ENCODE results near the gene CCL18. TPM values are rescaled to one million over a fixed set of nuclear protein-coding genes. Genes with fewer than 3 reads are reported as not detected.
"Not testable (repeated sequence)": the region's sequence is repeated elsewhere in the genome, so short reads cannot be mapped to it uniquely, and the experiment has no call there.

Gene CCL18, protein sequence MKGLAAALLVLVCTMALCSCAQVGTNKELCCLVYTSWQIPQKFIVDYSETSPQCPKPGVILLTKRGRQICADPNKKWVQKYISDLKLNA
- not detected in 2 replicates for total RNA-seq

DNA sequence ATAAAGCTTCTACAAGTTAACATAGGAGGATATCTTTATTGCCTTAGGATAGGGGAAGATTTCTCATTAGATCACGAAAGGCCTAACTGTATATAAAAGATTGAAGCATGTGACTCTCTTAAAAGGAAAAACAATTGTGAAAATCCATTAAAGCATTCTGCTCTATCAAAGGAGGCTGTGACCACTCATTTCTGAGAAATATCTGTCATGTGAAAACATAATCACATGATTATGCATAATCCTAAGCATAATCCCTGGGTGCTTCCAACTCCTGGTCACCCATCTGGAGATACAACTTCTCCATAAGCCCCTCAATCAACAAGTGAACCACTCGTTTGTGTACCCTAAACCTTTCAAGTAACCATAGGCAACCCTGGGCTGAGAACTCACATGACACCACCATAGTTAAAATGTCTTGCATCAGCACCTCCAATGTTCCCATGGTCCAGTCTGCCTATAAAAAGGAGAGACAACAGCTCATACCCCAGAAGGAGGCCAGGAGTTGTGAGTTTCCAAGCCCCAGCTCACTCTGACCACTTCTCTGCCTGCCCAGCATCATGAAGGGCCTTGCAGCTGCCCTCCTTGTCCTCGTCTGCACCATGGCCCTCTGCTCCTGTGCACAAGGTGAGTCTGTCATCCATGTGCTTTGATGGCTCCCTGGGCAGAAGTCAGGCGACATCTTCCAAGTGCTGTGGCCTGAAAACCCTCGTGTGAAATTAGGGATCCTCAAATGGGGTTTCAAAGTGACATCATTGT is at the start of gene CCL18:
TSS of gene CCL18 (plus strand) at position 487 of the 756 bp plus-strand sequence. CDS start at position 558, 71 bp downstream.
- DNase-seq (ENCODE audit: low read depth, low spot score): no peak

DNA sequence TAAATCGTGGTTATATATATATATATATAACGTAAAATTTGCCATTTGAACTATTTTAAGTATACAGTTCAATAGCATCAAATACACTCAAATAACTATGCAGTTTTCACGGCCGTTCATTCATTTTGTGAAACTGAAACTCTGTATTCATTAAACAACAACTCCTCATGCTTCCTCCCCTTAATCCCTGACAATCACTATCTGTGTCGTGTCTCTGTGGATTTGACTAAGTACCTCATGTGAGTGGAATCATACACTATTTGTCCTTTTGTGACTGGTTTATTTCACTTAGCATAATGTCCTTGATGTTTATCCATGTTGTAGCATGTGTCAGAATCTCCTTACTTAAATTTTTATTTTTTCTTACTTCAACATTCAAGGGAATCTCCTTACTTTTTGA is 49.1 kb upstream of the CCL18 start:
- no peak for DNase-seq (ENCODE audit: low read depth, low spot score)

DNA sequence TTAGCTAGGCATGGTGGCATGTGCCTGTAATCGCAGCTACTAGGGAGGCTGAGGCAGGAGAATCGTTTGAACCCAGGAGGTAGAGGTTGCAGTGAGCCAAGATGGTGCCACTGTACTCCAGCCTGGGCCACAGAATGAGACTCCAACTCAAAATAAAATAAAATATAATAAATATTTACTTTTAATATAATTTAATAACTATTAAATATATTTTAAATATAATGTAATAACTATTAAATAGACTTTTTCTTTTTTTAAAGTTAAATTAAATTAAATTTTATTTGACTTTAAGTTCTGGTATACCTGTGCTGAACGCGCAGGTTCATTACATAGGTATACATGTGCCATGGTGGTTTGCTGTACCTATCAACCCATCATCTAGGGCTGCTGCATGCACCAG is 48.2 kb upstream of the CCL18 start:
- DNase-seq (ENCODE audit: low read depth, low spot score): not testable (repeated sequence)

DNA sequence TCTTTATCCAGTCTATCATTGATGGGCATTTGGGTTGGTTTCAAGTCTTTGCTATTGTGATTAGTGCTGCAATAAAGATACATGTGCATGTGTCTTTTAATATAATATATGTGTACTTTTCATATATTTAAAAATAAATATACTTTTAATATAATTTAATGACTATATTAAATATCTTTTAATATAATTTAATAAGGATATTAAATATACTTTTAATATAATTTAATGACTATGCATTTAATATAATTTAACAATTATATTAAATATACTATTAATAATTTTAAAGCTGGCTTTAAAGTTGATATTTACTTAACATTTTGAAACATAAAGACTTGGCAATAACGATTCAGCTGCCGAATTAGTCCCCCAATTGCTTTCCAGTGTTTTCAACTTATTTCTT is 47.5 kb upstream of the CCL18 start:
- no peak for DNase-seq (ENCODE audit: low read depth, low spot score)

DNA sequence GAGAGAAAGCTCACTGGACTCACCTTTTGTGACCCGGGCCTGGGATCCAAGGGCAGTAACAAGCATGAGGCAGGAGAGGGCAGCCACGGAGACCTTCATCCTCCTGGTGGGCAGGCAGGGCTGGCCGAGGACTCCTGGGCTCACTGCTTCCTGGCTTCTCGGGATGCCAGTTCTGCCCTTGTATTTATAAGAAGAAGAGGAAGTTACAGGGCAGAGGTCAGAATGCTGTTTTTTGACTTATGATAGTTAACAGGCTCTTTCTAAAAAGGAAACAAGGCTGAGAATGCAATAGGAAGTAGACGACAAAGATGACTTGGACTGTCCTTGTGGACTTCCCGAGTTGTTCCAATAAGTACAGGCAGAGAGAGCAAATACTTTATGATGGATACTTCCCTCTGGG is 46.3 kb upstream of the CCL18 start, which contains the start of gene CCL23:
TSS of gene CCL23 (minus strand) at position 174 of the 400 bp plus-strand sequence. CDS start at position 99, 75 bp downstream.
- no peak for DNase-seq (ENCODE audit: low read depth, low spot score)

DNA sequence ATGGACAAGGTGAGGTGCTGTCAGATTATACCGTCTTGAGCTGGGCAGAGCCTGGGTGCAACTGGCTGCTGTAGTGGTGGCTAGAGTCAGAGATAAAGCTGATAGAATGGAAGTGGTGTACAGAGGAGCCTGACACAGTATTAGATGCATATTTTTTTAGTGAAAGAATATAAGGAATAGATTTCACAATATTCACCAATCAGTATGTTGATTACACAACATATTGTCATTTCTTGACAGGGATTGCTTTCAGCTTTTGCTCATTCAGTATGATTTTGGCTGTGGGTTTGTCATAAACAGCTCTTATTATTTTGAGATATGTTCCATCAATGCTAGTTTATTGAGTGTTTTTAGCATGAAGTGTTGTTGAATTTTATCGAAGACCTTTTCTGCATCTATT is 44.6 kb upstream of the CCL18 start:
- no peak for DNase-seq (ENCODE audit: low read depth, low spot score)

DNA sequence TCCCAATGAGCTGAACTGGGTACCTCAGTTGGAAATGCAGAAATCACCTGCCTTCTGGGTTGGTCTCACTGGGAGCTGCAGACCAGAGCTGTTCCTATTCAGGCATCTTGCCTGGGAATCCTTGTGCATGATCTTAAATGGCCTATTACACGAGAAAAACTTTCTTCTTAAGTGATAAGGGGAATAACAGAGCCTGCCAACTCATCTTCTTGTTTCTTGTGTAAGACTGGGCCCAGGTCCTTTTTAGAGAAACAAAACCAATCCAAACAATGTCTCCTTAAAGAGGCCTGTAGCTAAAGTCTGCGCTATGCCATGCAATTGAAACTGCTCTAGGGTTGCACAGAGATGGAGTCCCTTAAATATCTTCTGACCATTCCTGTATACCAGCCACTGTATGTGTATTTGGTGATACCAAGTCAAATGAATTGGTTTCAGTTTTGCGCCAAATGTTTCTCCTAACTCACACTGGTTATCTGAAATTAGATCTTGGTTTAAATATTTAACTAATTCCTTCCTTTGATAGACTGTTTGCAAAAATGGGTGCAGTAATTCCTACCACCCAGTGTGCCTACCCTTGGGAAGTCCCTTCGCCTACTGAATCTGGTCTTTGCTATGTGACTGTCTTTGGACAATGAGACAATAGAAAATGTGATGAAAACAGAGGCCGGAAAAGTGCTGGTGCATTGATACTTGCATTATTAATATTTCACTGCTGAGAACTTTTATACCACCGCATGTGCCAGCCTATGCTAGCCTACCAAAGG is 39.8 kb upstream of the CCL18 start:
- DNase-seq (ENCODE audit: low read depth, low spot score): no peak

DNA sequence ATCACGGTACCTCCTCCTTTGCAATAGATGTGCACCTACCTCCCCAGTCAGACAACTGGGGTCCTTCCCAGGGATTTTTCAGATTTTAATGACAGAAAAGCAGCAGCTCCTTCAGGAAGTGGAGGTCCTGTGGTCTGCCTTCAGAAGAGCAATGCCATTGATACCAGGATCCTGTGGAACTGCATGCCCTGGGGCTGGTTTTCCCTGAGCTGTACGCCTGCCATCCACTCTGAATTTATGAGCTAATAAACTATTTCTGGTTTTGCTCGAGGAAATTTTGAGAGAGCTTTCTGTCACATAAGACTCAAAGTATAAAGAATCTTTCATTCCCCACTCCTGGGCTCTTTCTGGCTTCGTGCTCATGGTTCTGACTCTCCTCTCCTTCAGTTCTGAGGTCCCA is 36.3 kb upstream of the CCL18 start:
- DNase-seq (ENCODE audit: low read depth, low spot score): no peak

DNA sequence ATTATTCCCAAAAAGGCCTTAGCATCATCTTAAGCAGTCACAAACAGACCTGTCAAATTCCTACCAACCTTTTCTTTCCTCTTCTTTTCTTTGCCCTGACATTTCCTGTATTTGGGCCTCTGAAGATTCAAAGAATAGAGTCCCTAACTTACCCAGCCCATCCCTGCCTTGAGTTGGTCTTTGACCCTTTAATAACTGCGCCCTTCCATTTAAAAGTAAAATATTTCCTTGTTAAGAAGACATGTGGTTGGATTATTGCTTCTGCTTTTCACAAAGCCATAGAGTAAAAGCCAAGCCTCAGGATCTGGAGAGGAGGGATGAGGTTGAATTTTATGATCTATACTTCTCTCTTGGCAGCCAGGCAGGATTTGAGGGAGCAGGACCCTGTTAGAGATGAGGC is 33.1 kb upstream of the CCL18 start:
- no peak for DNase-seq (ENCODE audit: low read depth, low spot score)

DNA sequence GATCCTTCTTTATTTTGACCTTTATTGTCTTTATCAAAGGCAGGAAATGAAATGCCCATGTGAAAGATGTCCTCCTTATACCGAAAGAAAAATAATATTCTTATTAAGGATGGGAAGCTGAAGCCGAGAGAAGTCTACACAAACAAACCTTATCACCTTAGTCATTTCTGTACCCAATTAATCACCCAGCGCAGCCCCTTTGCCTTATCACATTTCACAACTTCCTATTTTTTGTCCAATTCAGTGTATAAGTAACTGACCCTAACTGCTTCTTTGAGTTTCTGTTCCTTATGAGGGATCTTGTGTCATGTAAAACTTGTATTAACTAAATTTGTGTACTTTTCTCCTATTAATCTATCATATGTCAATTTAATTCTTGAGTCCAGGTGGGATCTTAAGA is 29.9 kb upstream of the CCL18 start:
- DNase-seq (ENCODE audit: low read depth, low spot score): no peak

DNA sequence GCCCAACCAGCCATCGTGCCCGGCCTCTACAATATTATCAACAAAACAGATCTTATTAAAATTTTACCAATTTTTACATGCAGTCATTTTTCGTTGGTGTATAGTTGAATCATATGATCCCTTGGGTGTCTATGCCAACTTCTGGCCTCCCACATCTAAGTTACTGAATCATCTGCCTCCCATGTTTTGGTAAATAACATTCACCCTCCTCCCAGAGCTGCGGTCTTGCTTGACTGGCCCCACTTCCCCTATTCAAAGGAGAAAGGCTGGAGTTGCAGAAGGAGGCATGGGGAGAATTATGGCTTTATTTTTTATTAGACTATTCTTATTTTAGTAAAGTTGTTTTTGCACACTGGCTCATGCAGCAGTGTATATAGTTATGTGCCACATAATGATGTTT is 27.8 kb upstream of the CCL18 start:
- no peak for DNase-seq (ENCODE audit: low read depth, low spot score)

DNA sequence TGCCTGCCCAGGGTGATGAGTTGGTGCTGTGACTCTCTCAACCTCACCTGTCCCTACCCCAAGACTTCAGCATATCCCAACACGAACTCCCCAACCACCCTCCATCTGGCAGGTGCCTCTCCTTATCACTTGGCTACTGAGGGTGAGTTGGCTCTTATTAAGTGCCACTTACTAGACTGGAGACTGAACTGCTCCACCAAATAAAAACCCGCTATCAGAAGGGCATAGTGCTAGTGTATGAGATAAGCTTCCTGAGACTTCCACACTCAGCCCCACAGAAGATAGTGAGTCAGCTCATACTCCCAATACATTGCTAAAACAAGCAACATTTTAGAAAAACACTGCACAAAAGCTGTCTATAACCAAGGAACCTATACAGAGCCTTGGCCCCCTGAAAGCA is 16.0 kb upstream of the CCL18 start:
- no peak for DNase-seq (ENCODE audit: low read depth, low spot score)

DNA sequence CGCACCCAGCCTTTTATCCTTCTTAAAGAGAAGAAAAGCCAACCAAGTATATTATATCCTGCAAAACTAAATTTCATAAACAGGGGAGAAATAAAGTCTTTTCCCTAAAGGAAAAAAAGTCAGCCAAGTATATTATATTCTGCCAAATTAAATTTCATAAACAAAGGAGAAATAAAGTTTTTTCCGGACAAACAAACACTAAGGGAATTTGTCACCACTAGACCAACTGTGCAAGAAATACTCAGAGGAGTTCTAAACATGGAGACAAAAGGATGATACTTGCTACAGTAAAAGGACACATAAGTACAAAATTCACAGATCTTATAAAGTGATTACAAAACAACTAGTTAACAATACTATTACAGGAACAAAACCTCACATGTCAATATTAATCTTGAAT is 14.4 kb upstream of the CCL18 start:
- no peak for DNase-seq (ENCODE audit: low read depth, low spot score)

DNA sequence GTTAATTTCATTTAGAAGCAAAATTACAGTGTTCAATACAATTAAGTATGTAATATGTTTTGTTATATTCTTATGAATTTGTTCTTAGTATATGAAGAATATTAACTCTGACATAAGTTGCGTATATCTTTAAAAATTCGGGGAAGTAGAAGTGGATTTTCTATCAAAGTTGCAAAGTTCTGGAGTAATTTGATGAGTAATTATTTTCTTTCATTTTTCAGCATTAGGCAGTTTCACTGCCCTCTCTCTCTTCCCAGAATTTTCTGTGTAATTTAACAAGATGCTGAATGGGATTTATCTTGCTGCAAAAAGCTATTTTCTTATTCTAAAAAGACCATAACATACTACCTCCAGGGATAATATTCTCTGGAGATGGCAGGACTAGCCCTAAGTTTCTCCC is 8.9 kb upstream of the CCL18 start:
- DNase-seq (ENCODE audit: low read depth, low spot score): no peak

DNA sequence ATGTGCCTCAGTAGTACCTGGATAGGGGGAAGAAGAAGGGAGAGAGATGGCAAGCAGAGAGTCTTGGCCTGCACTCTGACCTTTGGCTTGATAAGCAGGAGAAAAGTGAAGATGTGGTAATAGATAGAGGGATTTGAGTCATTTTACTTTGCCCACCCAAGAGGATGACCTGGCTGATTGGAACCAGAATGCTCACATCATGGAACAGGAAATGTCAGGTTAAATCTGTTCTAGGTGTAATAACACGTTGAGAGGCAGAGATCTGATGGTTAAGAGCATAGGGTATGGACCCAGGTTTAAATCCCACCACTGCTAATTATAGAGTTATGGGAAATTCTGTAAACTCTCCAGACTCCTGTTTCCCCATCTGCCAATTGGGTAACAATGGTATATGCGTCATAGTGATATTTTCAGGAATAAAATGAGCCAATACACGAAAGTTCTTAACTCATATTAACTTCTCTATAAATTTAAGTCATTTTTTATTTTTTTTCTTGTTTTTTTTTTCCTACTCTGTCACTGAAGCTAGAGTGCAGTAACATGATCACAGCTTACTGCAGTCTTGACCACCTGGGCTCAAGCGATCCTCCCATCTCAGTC is 8.1 kb upstream of the CCL18 start:
- no peak for DNase-seq (ENCODE audit: low read depth, low spot score)

DNA sequence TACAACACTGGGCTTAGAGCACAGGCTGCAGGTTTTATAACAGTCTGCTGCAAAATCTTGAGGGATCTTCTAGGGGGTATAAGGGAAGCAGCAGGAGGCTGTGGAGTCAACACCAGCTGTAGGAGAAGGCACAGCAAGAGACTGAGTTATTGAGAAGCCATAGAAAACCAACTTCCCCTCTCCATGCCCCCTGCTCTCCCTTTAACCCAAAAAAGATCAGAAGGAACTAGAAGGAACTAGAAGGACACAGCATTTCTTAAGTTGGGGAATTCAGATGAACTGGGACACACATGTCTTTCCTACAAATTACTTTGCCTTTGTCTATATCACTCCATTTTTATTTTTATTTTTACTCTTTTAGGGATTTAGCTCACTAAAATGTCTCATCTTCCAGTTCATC is 6.2 kb upstream of the CCL18 start:
- DNase-seq (ENCODE audit: low read depth, low spot score): no peak

DNA sequence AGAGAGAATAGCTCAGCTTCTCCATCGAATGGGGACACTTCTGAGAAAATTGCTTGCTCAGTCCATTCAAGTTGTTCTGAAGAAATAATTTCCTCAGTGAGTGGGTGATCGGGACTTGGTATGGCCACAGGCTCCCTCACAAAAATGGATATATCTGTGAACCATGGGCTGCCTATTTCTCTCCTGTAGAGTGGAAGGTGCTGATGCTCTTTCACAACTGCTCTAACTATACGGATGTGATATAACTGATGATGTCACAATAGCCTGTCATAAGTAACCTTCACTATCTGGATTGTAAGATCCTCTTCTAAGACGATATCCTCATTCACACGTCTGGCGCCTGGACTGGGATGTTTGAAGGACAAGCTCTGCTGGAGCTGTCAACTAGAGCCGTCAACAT is 4.7 kb upstream of the CCL18 start:
- no peak for DNase-seq (ENCODE audit: low read depth, low spot score)

DNA sequence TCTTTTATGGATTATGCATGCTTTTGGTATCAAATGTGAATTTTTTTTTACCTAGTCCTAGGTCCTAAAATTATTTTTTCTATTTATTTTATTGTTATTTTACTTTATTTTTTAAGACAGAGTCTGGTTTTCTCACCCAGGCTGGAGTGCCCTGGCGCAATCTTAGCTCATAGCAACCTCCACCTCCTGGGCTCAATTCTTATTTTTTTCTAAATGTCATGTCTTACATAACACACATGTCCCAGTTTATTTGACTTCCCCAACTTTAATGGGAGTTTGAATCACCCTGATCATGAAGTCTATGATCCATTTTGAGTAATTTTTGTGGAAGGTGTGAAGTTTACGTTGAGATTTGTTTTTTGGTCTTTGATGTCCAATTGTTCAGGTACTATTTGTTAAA is 3.3 kb upstream of the CCL18 start:
- no peak for DNase-seq (ENCODE audit: low read depth, low spot score)

DNA sequence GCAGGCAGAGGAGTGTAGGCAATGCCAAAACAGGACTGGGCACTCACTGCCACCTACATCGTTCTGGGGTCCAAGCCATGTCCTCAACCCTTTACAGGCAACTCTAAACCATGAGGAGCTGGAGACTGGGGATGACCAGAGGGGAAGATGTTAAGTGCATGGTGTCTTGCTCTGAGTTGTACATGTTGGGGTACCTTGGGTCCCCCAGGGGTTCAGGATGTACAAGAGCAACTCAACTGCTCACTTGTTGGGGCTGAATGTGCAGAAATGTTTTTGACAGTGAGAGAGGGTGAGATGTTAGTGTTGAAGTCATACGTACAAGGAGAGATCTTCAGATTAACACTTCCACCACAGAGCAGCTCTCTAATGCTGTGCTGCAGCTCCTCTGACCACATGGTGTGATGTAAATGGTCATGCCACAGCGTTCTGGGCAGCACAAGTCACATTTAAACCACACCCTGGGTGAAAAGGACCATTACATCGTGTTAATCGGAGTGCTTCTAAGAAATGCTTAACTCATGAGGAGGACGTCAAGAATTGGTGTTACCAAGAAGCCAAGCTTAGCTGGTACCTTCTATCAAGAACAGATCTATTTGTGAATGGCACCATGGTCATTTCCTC is 2.4 kb downstream of the CCL18 start:
- DNase-seq (ENCODE audit: low read depth, low spot score): no peak

DNA sequence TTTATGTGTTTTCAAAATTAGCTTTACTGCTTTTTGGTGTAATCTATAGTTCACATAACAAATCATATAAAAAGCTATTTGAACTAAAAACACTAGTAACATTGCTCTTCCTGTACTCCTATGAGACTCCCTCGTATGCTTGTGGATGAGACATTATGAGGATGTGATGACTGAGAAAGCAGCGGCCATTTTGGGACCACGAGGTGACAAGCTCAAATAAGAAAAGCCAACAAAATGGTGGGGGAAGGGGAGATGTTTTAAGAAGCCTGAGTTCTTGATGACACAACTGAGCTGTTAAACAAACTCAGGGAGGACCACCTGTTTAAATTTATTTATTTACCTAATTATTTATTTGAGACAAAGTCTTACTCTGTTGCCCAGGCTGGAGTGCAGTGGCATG is 4.5 kb downstream of the CCL18 start:
- no peak for DNase-seq (ENCODE audit: low read depth, low spot score)

DNA sequence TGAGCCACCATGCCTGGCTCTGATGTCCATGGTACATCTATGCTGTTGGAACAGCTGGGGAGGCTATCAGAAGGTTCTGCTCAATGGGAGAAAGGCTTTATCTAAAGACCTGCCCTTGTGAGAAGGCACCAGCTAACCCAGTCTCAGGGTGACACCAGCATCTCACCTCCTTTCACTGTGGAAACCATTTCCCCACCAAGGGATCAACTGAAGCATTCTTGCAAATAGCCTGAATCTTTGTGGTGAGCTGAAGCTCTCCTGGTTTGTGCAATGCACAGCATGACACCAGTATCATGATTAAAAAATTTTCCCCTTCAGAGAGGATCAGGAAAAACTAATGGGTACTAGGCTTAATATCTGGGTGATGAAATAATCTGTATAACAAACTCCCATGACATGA is 5.1 kb downstream of the CCL18 start:
- DNase-seq (ENCODE audit: low read depth, low spot score): no peak

DNA sequence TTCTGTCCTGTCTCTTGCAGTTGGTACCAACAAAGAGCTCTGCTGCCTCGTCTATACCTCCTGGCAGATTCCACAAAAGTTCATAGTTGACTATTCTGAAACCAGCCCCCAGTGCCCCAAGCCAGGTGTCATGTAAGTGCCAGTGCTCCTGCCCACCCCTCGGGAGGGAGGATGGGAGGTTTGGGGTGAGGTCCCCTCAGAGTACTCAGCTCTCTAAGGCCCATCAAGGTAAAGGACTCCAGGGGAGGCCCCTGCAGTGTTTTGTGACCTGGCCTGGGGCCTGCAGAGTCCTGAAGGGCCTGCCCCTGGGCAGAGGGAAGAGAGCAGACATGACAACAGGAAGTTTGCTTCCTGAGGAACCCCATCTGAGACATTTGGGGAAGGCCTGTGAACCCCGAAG is 6.4 kb downstream of the CCL18 start:
- DNase-seq (ENCODE audit: low read depth, low spot score): no peak
